Neural cell (in vitro differentiated cells): ENCODE measurements around the gene SYP. TPM values are rescaled to one million over a fixed set of nuclear protein-coding genes. Genes with fewer than 3 reads are reported as not detected.
"Not testable (repeated sequence)": the region's sequence is repeated elsewhere in the genome, so short reads cannot be mapped to it uniquely, and the experiment has no call there.

Experiments used
- H2AFZ ChIP-seq: fragments of 200-600, 300-800 bp; sonication (generic), shearing (Covaris generic); 2 replicates; pipeline ENCODE4 v1.6.0; 2014; ENCODE audit warnings: low read depth, mild to moderate bottlenecking, antibody characterized with exemption, low read length, moderate library complexity
- H3F3A ChIP-seq: fragments of 200-600 bp; shearing (Covaris generic); 2 replicates; pipeline ENCODE4 v1.6.1; 2016; ENCODE audit warnings: mild to moderate bottlenecking, moderate library complexity, mixed read lengths, antibody characterized with exemption, low read length; ENCODE audit not compliant: insufficient read depth, poor library complexity, severe bottlenecking
- H3K27ac ChIP-seq: fragments of 200-600, 300-800 bp; sonication (generic), shearing (Covaris generic); 2 replicates; pipeline ENCODE4 v1.5.1; 2014; ENCODE audit warnings: mild to moderate bottlenecking, low read length, moderate library complexity
- H3K27me3 ChIP-seq: fragments of 300-800, 200-600 bp; sonication (generic), shearing (Covaris generic); 2 replicates; pipeline ENCODE4 v1.6.0; 2014; ENCODE audit warnings: mild to moderate bottlenecking, low read depth, low read length, moderate library complexity; ENCODE audit not compliant: insufficient read depth
- H3K36me3 ChIP-seq: fragments of 300-800, 200-600 bp; sonication (generic), shearing (Covaris generic); 2 replicates; pipeline ENCODE4 v1.5.1; 2014; ENCODE audit warnings: mild to moderate bottlenecking, antibody characterized with exemption, low read length, moderate library complexity; ENCODE audit not compliant: insufficient read depth
- H3K4me2 ChIP-seq: fragments of 300-800, 200-600 bp; sonication (generic), shearing (Covaris generic); 2 replicates; pipeline ENCODE4 v1.6.0; 2014; ENCODE audit warnings: mild to moderate bottlenecking, low read length
- H3K4me3 ChIP-seq: fragments of 300-800, 200-600 bp; sonication (generic), shearing (Covaris generic); 2 replicates; pipeline ENCODE4 v1.5.1; 2014; ENCODE audit warnings: mild to moderate bottlenecking, low read length, moderate library complexity
- H3K79me2 ChIP-seq: fragments of 200-600 bp; shearing (Covaris generic); replicated peaks from 2 replicates; pipeline ENCODE4 v1.6.0; 2014; ENCODE audit warnings: mild to moderate bottlenecking, low read length, moderate library complexity; ENCODE audit not compliant: insufficient read depth
- H3K9ac ChIP-seq: fragments of 300-800, 200-600 bp; sonication (generic), shearing (Covaris generic); 2 replicates; pipeline ENCODE4 v1.6.1; 2016; ENCODE audit warnings: mild to moderate bottlenecking, low read length, mixed read lengths
- H3K9me2 ChIP-seq: fragments of 200-600 bp; shearing (Covaris generic); 2 replicates; pipeline ENCODE4 v1.6.1; 2016; ENCODE audit warnings: mild to moderate bottlenecking, low read length, mixed read lengths; ENCODE audit not compliant: insufficient read depth
- H3K9me3 ChIP-seq: fragments of 200-600, 300-800 bp; sonication (generic), shearing (Covaris generic); 2 replicates; pipeline ENCODE4 v1.6.1; 2016; ENCODE audit warnings: mild to moderate bottlenecking, mixed run types, low read length, moderate library complexity, mixed read lengths
- H4K20me1 ChIP-seq: fragments of 200-600 bp; shearing (Covaris generic); 2 replicates; pipeline ENCODE4 v1.6.1; 2016; ENCODE audit warnings: mild to moderate bottlenecking, mixed run types; ENCODE audit not compliant: insufficient read depth
- EP300 ChIP-seq: fragments of 450-650 bp; conservative IDR thresholded peaks from 2 replicates; pipeline ENCODE4 v1.6.1; 2014; ENCODE audit warnings: antibody characterized with exemption, mild to moderate bottlenecking, moderate library complexity; ENCODE audit not compliant: poor library complexity, severe bottlenecking
- EZH2 ChIP-seq: fragments of 200-600, 300-800 bp; shearing (Covaris generic), sonication (generic); IDR thresholded peaks from 2 replicates; pipeline ENCODE4 v1.6.1; 2014; ENCODE audit warnings: antibody characterized with exemption, low read length, borderline replicate concordance, mild to moderate bottlenecking; ENCODE audit not compliant: insufficient read depth, poor library complexity, severe bottlenecking
- MXI1 ChIP-seq: fragments of 450-650 bp; conservative IDR thresholded peaks from 2 replicates; pipeline ENCODE4 v1.6.1; 2014; ENCODE audit warnings: antibody characterized with exemption, mild to moderate bottlenecking; ENCODE audit not compliant: poor library complexity, severe bottlenecking
- RAD21 ChIP-seq: fragments of 450-650 bp; conservative IDR thresholded peaks from 2 replicates; pipeline ENCODE4 v1.6.1; 2014; ENCODE audit warnings: antibody characterized with exemption, mild to moderate bottlenecking, moderate library complexity
- polyA plus RNA-seq: library from polyadenylated mRNA; depleted of rRNA; stranded (reverse); fragments of >200 nt; gene quantifications from 2 replicates; pipeline ENCODE4 v1.2.3, GENCODE V29; 2014
- TF ChIP-seq, protein P1 (sequence below): fragments of 450-650 bp; IDR thresholded peaks from 2 replicates; pipeline ENCODE4 v1.5.1; 2014; ENCODE audit warnings: antibody characterized with exemption, mild to moderate bottlenecking, moderate library complexity; ENCODE audit not compliant: poor library complexity, severe bottlenecking
- TF ChIP-seq, protein P2 (sequence below): IDR thresholded peaks from 2 replicates; pipeline ENCODE4 v1.6.1; 2012; ENCODE audit warnings: borderline replicate concordance

SYP gene
- polyA plus RNA-seq, 1 donor from 2014 or later = 240 TPM

DNA sequence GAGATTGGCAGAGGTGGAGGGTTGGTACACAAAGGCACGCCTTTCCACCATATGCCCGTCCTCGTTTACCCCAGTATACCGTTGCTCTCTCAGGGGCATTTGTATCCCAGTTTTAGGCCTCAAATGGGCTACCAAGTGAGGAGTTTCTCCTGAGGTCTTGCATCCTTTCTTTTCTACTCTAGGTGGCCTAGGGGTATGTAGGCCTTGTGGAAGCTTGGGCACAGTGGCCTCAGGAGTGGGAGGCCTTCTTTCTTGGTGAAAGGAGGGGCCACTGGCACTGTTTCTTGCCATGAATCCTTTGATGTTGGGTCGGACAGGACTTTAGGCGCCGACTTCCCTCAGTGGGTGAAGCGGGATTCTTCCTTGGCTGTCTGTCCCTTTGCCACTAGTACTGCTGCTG is 52.7 kb downstream of the SYP start:
- no peak overlapping the region for H3K4me3 ChIP-seq
- no peak overlapping the region for H3K9ac ChIP-seq
- H3K27me3 ChIP-seq = no peaks in the 10 kb centered on the region
- TF ChIP-seq MXI1 (no peak), EZH2 (no peak), RAD21 (no peak), EP300 (no peak)
- TF ChIP-seq, protein P1, sequence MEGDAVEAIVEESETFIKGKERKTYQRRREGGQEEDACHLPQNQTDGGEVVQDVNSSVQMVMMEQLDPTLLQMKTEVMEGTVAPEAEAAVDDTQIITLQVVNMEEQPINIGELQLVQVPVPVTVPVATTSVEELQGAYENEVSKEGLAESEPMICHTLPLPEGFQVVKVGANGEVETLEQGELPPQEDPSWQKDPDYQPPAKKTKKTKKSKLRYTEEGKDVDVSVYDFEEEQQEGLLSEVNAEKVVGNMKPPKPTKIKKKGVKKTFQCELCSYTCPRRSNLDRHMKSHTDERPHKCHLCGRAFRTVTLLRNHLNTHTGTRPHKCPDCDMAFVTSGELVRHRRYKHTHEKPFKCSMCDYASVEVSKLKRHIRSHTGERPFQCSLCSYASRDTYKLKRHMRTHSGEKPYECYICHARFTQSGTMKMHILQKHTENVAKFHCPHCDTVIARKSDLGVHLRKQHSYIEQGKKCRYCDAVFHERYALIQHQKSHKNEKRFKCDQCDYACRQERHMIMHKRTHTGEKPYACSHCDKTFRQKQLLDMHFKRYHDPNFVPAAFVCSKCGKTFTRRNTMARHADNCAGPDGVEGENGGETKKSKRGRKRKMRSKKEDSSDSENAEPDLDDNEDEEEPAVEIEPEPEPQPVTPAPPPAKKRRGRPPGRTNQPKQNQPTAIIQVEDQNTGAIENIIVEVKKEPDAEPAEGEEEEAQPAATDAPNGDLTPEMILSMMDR = no peak
- TF ChIP-seq, protein P2, sequence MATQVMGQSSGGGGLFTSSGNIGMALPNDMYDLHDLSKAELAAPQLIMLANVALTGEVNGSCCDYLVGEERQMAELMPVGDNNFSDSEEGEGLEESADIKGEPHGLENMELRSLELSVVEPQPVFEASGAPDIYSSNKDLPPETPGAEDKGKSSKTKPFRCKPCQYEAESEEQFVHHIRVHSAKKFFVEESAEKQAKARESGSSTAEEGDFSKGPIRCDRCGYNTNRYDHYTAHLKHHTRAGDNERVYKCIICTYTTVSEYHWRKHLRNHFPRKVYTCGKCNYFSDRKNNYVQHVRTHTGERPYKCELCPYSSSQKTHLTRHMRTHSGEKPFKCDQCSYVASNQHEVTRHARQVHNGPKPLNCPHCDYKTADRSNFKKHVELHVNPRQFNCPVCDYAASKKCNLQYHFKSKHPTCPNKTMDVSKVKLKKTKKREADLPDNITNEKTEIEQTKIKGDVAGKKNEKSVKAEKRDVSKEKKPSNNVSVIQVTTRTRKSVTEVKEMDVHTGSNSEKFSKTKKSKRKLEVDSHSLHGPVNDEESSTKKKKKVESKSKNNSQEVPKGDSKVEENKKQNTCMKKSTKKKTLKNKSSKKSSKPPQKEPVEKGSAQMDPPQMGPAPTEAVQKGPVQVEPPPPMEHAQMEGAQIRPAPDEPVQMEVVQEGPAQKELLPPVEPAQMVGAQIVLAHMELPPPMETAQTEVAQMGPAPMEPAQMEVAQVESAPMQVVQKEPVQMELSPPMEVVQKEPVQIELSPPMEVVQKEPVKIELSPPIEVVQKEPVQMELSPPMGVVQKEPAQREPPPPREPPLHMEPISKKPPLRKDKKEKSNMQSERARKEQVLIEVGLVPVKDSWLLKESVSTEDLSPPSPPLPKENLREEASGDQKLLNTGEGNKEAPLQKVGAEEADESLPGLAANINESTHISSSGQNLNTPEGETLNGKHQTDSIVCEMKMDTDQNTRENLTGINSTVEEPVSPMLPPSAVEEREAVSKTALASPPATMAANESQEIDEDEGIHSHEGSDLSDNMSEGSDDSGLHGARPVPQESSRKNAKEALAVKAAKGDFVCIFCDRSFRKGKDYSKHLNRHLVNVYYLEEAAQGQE = no peak
- H3K9me3 ChIP-seq = no peaks in the 10 kb centered on the region
- H3K27ac ChIP-seq = no peak overlapping the region
- no peaks in the 10 kb centered on the region for H3F3A ChIP-seq
- no peak overlapping the region for H3K4me2 ChIP-seq
- H2AFZ ChIP-seq = no peak overlapping the region
- no peaks in the 10 kb centered on the region for H3K79me2 ChIP-seq
- no peaks in the 10 kb centered on the region for H4K20me1 ChIP-seq
- H3K9me2 ChIP-seq = no peaks in the 10 kb centered on the region
- no peaks in the 10 kb centered on the region for H3K36me3 ChIP-seq

DNA sequence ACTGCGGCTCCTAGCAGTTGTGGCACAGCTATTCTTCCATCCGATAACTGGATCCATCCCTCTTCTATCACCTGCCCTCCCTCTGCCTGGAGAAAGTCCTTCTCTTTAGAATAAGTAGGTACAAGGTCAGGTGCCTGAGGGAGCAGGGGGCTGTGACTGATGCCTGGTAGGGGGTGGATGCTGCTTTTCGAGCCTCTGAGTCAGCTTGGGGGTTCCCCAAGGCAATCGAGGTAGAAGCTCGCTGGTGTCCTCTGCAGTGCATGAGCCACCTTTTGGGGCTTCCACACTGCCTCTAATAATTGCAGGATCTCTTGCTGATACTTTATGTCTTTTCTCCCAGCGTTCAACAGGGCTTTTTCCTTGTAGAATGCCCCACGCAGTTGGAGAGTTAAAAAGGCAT is 56.8 kb downstream of the SYP start:
- H3K9me3 ChIP-seq, H3K27me3 ChIP-seq, H3K9me2 ChIP-seq, H2AFZ ChIP-seq, H3K36me3 ChIP-seq, H3K4me3 ChIP-seq, H3F3A ChIP-seq, H3K27ac ChIP-seq, H3K4me2 ChIP-seq, H3K9ac ChIP-seq, H3K79me2 ChIP-seq, H4K20me1 ChIP-seq: not testable (repeated sequence)

DNA sequence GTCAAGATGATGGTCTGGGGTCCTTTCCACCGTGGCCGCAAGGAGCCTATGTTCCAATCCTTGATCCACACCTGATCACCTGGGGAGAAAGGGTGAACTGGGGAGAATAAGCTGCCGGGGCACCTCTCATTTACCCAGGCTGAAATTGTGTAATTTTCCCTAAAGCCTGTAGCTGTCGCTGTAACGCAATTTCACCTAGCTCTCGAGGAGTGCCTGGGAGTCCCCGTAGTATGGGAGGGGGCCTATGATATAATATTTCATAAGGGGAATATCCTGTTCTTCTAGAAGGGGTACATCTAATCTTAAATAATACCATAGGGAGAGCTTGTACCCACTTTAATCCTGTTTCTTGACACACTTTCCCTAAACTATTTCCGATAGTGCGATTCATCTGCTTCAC is 57.7 kb downstream of the SYP start:
- not testable (repeated sequence) for H3K4me3 ChIP-seq, H3K9ac ChIP-seq, H3F3A ChIP-seq, H4K20me1 ChIP-seq, H3K9me2 ChIP-seq, H3K27ac ChIP-seq, H3K9me3 ChIP-seq, H3K36me3 ChIP-seq, H3K27me3 ChIP-seq, H3K79me2 ChIP-seq, H3K4me2 ChIP-seq, H2AFZ ChIP-seq
